NCI-H146 (cell line): Measurements from ENCODE around the gene ZNF518B.
"Not testable (repeated sequence)": the region's sequence is repeated elsewhere in the genome, so short reads cannot be mapped to it uniquely, and the experiment has no call there.

ENCODE experiments used
- DNase-seq: peaks from one replicate; lab custom pipeline; 2025; lab: John Stamatoyannopoulos, UW

The ZNF518B gene

GRCh38 chr4:10456260-10456594 lies 999 bp downstream of the ZNF518B start:
- no peak for DNase-seq

- DNase-seq = peak; percentile 8
These were observed 2.1 kb downstream of the ZNF518B start for GRCh38 chr4:10455133-10455532.

- DNase-seq = no peak
These were observed 2.5 kb downstream of the ZNF518B start for GRCh38 chr4:10454726-10455125.

GRCh38 chr4:10454121-10454520 lies 3.1 kb downstream of the ZNF518B start:
- no peak for DNase-seq

GRCh38 chr4:10448991-10449390 lies 8.2 kb downstream of the ZNF518B start:
- DNase-seq = no peak

- DNase-seq = no peak
These were observed 14.2 kb downstream of the ZNF518B start for GRCh38 chr4:10442976-10443375.

GRCh38 chr4:10441512-10441911 lies 15.7 kb downstream of the ZNF518B start:
- DNase-seq = peak; percentile 11

- DNase-seq = no peak
These were observed 18.3 kb downstream of the ZNF518B start for GRCh38 chr4:10438924-10439323.

- DNase-seq = no peak
These were observed 19.5 kb downstream of the ZNF518B start for GRCh38 chr4:10437735-10438134.

GRCh38 chr4:10427680-10428079 lies 29.5 kb downstream of the ZNF518B start:
- DNase-seq = not testable (repeated sequence)

GRCh38 chr4:10421344-10422055 lies 35.7 kb downstream of the ZNF518B start:
- DNase-seq = no peak

- no peak for DNase-seq
These were observed 39.5 kb downstream of the ZNF518B start for GRCh38 chr4:10417740-10418139.

- no peak for DNase-seq
These were observed 40.8 kb downstream of the ZNF518B start for GRCh38 chr4:10416441-10416840.

- DNase-seq = no peak
These were observed 44.0 kb downstream of the ZNF518B start for GRCh38 chr4:10413177-10413576.

GRCh38 chr4:10405672-10406071 lies 51.6 kb downstream of the ZNF518B start:
- no peak for DNase-seq

GRCh38 chr4:10403633-10404445 lies 53.4 kb downstream of the ZNF518B start:
- DNase-seq = peak; percentile 61

GRCh38 chr4:10395971-10396580 lies 61.1 kb downstream of the ZNF518B start:
- no peak for DNase-seq
